Prostate gland (tissue), 1 donor: ENCODE measurements around the gene UBE2R2.

ENCODE experiments used
- POLR2A ChIP-seq: fragments of 450-650 bp; IDR thresholded peaks from one replicate; pipeline ENCODE4 v1.6.1; 2016; ENCODE audit warnings: antibody characterized with exemption, mild to moderate bottlenecking
- POLR2AphosphoS5 ChIP-seq: sonication (generic); formaldehyde crosslinking; IDR thresholded peaks from one replicate; pipeline ENCODE4 v1.6.1; 2017; ENCODE audit warnings: antibody characterized with exemption

DNA sequence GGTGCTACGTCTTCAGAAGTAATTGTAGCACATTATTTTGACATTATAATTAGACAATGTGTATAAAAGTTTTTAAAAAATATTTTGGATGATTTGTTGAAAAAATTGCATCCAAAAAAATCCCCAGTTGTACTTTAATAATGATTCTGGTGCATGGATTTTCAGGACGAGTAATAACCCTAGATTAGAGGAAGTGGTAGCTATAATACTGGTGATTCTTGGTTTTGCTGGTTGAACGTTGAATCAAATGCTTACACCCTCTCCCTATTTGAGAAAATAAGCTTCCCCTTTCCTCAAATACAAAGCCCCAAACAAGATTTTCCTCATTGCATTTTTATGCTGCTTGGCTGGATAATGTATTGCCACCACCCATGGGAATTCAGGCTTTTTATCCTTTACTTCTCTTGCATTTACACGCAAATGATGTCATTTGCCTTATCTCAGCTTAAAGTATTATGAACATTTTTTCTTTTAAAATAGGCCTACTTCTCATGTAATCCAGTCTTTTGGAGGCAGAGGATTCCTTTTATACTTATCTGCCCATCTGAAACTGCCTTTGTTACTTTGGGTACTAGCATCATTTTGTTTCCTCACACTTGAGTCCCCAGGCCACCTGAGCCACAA, 86.3 kb downstream of the UBE2R2 start:
- no peak for TF ChIP-seq POLR2A
- no peak for TF ChIP-seq POLR2AphosphoS5
